ENCODE measurements around the gene CIZ1. TPM values are rescaled to one million over a fixed set of nuclear protein-coding genes. Genes with fewer than 3 reads are reported as not detected.
"Not testable (repeated sequence)": the region's sequence is repeated elsewhere in the genome, so short reads cannot be mapped to it uniquely, and the experiment has no call there.

CIZ1 gene
- total RNA-seq, 2 donors from 2014 or later: 88.9 to 103 TPM

DNA sequence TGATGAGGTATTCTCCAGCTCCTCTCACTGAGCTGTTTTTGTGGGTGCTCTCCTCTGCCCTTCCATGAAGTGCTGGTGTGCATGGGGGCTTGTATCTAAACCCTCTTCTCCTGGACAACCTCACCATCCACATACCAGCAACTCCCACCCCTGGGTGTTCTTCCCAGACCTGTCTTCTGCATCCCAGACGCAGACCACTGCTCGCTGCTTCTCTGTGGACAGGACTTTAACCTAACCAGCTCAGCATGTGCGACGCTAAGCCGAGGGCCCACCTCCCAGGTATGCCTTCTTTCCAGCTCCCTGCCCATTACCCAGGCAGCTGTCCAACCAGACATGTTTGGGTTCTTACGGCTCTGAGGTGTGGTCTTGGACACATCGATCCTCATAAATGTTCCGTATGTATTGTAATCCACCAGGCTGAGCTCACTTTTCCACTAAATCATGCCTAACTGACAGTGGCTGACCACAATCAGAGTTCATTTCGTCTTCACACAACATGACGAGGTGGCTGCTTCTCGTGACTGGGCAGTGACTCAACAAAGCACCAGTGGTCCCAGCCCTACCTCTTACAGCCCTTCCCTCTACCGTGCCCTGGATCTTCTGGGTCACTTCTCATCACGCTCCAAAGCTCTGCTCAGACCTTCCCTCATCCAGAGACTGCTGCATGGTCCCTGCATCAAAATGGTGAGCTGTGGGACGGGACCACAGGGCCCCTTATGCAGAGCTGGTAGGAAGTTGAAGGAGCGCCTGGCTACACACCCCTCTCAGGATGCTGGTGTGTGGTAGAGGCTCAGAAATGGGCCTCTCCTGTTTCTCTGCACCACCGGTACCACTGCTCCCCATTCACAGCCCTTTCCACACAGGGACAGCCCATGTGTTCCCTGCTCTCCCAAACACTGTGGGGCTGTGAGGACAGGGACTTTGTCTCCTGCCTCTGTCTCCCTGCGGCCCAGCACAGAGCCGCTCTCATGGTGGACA is 54.3 kb downstream of the CIZ1 start:
- ATAC-seq (no peak), DNase-seq (peak in 1 of 2 donors; percentile 10)
- intact Hi-C loops (cut with DNase I, micrococcal nuclease): no loop called here

DNA sequence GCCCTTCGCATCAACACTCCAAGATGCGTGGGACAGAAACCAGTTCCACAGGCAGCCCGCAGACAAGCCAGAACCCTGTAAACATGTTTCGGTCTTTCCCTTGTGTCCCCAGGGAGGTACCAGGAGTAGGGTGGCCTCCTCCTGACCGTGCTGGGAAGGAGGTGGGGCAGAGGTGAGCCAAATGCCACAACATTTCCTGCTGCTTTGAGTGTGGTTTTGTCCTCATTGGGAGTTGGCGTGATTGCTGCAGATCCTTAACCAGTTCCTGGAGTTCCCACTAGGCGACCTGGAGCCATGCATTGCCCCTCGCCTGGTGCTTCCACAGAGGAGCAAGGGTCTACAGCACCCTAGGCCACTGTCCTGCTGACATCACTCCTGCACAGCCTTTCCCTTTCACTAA is 55.8 kb downstream of the CIZ1 start:
- ATAC-seq; intact Hi-C loops (cut with DNase I, micrococcal nuclease): not testable (repeated sequence)
- peak in 1 of 2 donors; percentile 21 for DNase-seq

DNA sequence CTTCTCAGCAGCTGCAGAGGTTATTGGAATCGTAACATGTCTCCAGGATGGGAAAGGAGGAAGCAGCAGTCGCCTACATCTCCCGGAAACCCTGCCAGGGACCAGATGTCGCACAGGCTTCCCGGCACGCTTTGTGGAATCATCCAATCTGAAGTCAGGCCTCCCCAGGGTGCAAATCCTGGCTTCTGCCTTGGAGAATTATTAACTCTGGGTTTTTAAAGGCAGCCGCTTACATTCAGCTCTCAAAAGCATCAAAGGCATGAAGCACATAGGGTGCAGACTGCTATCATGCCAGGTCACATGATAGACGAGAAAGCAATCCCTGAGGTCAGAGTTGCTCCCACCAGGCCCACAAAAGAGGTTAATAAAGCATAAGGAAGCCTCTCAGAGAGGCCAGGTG is 59.2 kb downstream of the CIZ1 start:
- ATAC-seq; intact Hi-C loops (cut with DNase I, micrococcal nuclease): not testable (repeated sequence)
- peak; percentile 32 to 42 for DNase-seq

DNA sequence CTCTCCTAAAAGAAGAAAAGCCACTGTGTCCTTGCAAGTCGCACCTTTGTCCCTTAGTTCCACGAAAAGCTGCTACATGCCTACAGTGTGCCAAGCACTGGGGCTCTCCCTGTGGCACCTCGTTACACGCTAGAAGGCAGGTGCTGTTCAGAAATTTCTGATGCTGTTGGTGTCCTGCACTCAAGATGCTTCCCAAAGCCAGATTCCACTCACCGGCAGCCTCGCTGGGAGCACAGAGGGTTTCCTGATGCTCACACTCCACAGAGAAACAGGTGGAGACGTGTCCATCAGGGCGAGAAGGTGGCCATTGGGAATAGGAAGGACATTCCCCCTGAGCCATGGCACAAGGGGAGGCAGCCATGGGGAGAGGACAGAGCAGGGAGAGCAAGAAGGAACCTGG is 60.0 kb downstream of the CIZ1 start:
- intact Hi-C loops (cut with DNase I, micrococcal nuclease); ATAC-seq: not testable (repeated sequence)
- DNase-seq: peak; percentile 2 to 22

DNA sequence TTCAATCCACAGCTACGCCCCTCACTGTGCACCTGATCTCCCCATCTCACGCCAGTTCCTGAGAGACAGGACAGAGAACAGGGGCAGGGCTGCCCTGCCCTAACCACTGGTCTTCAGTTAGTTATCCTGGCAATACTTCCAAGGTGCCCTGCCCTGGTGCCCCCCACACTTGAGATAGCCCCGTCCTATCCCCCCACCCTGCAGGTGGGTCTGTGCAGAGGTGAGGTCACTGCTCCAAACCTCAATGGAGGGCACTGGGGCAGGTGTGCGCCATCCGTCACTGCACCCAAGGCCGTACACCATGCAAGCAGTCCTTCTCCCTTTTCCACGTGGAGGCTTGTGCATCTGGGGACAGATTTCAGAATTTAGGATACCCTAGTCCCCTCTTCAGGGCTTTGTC is 60.7 kb downstream of the CIZ1 start:
- DNase-seq: peak; percentile 8 to 23
- ATAC-seq; intact Hi-C loops (cut with DNase I, micrococcal nuclease): not testable (repeated sequence)

DNA sequence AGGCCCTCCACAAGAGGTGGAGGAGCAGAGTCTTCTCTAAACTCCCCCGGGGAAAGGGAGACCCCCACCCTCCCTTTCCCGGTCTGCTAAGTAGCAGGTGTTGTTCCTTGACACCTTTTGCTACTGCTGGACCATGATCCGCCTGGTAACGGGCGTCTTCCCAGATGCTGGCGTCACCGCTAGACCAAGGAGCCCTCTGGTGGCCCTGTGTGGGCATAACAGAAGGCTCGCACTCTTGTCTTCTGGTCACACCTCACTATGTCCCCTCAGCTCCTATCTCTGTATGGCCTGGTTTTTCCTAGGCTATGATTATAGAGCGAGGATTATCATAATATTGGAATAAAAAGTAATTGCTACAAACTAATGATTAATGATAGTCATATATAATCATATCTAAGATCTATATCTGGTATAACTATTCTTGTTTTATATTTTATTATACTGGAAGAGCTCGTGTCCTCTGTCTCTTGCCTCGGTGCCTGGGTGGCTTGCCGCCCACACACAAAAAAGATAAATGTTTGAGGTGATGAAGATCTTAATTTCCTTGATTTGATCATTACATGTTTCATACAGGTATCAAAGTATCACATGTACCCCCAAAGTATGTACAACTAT is 61.3 kb downstream of the CIZ1 start:
- intact Hi-C loops (cut with DNase I, micrococcal nuclease); ATAC-seq: not testable (repeated sequence)
- DNase-seq: peak; percentile 55 to 71

DNA sequence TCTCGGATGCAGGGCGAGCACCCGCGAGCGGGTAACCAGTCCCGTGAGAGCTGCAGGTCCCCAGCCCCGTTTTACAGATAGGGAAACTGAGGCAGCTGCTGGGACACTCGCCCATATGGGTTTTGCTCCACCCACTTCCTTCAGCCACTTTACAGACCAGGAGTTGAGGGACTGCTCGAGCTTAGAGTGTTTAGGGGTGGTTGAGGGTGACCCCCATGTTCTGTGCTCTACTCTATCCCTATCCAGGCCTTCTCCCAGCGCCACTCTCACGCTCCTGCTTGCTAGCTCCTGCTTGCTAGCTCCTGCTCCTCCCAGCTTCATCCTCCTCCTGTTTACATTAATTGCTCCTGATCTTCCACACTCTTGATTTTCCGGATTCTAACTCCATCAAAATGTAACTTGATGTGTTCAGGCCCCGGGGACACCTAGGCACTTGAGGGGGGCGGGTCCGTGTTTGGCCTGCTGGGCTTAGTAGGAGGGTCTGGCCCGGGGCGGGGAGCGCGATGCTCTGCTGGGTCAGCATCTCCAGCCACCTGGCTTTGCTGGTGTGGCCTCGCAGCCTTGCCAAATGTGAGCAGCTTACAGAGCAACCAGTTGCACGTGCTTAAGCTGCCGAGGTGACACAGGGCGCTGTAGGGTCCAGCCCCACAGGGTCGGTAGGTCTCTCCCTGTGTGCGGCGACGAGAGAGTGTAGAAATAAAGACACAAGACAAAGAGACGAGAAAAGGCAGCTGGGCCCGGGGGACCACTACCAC is 62.4 kb downstream of the CIZ1 start:
- DNase-seq (peak in 1 of 2 donors; percentile 35), ATAC-seq (no peak)
- intact Hi-C loops (cut with DNase I, micrococcal nuclease): no loop called here

DNA sequence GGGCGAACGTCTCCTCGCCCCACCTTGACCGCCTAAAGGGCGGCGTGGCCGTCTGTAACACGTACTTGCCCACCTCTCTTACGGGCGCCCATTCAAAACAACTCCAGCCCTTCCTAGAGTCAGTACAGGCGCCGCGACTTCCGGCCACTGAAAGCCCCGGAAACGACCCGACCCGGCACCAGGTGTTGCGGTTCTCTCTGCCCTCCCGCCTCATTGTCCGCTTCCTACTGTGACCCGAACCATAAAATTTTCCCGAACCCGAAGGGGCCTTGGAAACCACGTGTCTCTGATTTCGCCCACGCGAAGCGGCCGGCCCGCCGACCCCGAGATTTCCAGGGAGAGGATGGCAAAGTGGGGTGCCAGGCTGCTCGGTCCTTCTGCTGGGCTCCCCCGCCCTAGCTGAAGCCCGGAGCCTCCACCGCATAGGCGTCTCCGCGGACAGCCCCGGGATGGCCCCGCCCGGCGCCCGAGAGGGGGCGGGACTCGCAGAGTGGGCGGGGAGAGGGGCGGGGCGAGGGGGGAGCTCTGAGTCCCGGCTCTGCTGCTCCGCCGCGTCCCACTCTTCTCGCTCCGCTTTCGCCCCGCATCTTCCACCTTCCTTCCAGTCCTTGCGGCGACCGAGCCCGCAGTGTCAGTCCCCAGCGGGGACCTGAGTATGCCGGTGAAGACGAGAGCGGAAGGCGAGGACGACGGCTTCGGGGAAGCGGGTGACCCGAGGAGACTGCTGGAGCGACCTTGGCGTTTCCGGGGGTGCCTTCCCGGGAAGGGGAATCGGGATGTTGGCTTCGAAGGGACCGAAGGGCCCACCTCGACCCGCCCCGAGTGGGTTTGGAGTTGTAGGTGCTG is 63.2 kb downstream of the CIZ1 start:
- intact Hi-C loops (cut with DNase I, micrococcal nuclease): no loop called here
- ATAC-seq: peak; percentile 79
- peak; percentile 85 to 86 for DNase-seq

DNA sequence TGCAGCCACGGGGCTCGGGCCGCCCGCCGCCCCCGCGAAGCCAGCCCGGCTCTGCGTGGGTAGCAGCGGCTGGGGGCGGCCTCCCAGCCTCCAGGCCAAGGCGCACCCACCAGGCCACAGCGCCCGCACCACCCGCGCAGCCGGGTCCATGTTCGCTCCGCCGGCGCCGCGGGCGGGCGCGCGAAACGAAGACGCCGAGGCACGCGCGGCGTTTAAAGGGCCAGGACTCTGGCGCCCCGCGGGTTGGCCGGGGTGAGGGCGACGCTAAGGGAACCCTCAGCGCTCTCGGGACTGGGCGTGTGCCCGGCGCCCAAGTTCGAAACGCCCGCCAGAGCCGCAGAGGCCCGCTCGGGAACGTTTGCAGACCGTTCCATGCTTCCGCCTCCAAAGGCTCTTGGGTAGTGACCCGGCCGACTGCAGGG is 63.8 kb downstream of the CIZ1 start, which contains the start of gene PTGES2:
Gene PTGES2, minus strand, starts transcription at position 162 of the 422 bp plus-strand sequence. Its CDS starts 12 bp downstream, at position 150.
- intact Hi-C loops (cut with DNase I, micrococcal nuclease): no loop called here
- DNase-seq (peak; percentile 76 to 90), ATAC-seq (peak; percentile 73)

DNA sequence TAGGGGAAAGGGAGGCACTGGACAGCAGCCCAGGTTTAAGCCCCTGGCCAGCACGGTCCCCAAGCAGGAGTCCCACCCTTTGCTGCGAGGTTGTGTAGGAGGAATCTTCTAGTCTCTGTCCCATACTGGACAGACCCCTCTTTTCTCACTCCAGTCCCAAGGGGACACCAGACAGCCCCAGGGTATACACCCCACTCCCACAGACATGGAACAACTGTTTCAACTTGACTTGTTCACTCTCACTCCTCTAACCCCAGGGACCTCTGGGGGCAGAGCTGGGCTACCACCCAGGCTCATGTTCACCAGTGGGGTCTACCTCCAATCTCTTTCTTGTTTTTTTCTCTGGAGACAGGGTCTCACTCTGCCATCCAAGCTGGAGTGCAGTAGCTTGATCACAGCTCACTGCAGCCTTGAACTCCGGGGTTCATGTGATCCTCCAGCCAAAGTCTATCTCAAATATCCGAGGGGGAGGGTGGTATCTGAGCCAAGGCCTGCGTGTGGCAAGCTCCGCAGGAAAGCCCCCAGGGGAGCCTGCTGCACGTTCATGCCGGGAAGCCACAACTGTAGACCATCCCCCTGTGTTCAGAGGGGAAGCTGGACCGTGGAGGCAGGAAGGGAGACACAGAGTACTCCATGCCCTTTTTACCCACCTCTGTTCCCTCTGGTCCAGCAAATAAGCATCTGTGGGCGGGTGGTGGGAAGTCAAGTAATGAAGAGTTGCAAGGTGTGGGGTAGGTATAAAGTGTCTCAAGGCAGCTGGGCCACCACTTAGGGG is 65.6 kb downstream of the CIZ1 start:
- intact Hi-C loops (cut with DNase I, micrococcal nuclease): no loop called here
- no peak for ATAC-seq

DNA sequence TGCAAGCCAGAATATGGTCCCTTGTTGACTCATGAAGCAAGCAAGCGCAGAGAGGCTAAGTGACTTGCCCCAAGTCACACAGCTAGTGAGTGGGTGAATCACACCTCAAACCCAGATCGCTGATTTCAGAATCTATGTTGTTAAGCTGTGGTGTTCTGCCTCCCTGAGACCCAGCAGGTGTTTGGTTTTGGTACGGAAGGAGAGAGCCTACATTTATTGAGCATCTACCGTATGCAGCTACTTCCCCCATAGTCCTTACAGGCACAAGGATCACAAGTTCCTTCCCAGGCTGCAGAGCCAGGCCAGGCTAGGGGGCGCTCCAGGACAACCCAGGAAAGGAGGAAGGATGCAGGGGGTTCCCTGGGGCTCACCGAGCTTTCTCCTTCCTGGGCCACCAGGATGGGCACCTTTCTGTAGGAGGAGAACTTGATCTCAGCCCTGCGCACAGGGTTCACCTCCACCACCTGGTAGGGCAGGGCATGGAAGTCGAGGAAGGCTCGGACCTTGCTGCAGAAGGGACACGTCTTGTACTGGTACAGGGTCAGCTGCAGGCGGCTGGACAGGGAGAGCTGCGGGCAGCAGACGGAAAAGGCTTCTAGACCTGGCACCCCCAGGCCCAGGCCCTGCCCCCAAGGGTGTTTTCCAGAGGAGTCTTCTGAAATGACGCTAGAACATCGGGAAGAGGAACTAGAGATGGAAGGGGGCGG is 66.3 kb downstream of the CIZ1 start:
- ATAC-seq: no peak
- peak; percentile 83 to 88 for DNase-seq
- intact Hi-C loops (cut with DNase I, micrococcal nuclease): no loop called here

More for the DNA sequence above, 65.6 kb downstream of the CIZ1 start:
- peak; percentile 10 to 24 for DNase-seq

DNA sequence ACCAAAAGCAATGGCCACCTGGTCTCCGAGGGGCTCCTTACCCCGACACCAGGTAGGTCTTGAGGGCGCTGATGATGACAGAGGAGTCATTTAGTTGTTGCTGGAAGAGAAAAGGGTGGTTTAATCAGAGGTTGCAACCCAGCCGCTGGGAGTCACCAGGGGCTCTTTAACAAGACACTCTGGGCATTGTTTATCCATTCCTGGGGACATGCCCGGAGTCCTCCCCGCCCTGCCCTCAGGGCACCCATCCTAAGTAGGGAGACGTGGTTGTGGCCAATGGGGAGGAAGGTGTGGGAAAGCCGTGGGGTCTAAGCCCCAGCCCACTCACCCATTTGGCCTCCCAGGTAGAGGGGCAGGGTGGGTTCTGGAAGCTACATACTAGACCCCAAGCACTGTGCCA is 66.9 kb downstream of the CIZ1 start:
- DNase-seq: no peak
- ATAC-seq: no peak
- intact Hi-C loops (cut with DNase I, micrococcal nuclease): no loop called here

DNA sequence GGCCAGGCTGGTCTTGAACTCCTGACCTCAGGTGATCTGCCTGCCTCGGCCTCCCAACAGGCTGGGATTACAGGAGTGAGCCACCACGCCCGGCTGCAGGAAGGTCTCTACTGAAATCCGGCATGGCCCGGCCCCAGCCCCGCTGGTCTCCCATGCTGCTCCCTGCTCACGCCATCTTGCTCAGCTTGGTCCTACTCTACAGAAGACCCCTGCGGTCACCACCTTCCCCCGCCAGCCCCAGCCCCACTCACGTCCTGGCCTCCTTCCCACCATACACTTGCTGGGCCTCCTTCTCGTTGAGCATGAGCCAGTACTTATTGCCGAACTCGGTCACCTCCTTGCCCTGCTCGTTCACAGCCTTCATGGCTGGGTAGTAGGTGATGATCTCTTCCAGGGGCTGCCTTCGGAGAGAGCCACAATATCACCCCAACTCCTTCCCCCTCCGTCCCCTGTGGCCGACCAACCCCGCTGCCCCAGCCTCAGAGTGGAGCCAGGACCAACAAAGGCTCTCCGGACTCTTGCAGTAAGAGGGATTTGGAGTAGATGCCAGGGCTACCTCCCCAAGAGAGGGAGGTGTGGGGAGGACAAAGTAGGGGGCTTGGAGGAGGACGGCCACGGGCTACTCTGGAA is 67.8 kb downstream of the CIZ1 start:
- no peak for ATAC-seq
- intact Hi-C loops (cut with DNase I, micrococcal nuclease): no loop called here
- peak in 1 of 2 donors; percentile 22 for DNase-seq

DNA sequence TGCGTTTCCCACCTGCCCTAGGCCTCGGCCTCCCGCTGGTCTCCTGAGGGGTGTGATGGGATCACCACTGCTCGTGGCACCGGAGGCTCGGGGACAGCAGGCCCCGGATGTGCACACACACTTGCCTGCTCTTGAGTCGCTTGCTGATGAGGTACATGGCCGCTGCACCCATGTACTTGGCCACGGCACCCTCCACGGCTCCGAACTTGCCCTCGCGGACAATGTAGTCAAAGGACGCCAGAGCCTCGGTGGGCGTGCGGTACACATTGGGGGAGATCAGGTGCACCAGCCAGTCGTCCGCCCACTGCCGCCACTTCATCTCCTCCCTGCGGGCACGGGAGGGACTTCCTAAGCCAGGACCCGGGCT is 68.6 kb downstream of the CIZ1 start:
- ATAC-seq (no peak), DNase-seq (peak in 1 of 2 donors; percentile 23)
- intact Hi-C loops (cut with DNase I, micrococcal nuclease): no loop called here

DNA sequence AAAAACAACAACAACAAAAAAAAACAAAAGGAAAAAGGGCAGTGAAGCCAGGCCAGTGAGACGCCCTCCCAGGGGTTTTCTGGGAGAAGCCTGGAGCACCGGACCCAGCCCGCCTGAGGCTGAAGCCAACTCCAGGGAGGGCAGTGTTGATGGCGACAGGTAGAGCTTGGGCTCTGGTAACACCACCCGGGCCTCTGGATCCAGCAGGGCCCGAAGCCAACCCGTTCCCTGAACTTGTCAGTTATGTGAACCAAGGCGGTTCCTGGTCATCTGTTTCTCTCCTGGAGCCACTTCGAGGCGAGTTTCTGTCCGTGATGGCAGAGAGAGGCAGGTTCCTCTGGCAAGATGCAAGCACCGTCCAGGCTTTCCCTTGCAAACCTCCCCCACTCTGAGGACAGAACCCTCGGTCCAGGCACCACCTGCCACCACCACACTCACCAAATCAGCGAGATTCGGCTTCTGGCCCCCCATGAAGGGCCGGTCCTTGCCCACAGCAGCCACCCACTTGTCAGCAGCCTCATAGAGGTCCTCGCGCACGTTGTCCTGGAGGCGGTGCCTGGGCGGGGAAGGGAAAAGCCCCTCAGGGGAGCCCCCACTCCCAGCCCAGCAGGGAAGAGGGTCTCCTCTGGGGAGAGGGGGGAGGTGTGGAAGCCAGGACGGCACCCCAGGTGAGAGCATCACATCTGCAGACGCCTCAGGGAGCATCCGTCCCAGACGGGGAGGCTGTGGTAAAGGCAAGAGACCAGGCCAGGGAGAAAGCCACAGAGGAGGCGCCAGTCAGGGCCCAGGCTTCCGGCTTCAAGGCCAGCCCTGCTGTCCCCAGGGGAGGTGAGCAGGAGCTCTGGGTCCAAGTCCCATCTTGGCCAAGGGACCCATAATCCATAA is 69.2 kb downstream of the CIZ1 start:
- intact Hi-C loops (cut with DNase I, micrococcal nuclease): no loop called here
- DNase-seq: peak; percentile 9 to 24
- ATAC-seq: no peak

DNA sequence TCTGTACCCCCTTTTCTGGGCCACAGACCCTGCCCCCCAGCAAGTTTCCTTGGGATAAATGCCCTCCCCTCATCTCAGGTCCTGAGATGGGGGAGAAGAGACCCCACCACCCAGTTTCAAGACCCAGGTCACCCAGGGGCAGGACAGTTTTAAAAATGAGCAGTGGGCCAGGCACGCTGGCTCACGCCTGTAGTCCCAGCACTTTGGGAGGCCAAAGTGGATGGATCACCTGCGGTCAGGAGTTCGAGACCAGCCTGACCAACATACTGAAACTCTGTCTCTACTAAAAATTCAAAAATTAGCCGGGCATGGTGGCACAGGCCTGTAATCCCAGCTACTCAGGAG is 69.9 kb downstream of the CIZ1 start:
- ATAC-seq (no peak), DNase-seq (peak; percentile 1 to 19)
- intact Hi-C loops (cut with DNase I, micrococcal nuclease): no loop called here

Measured in left colon (tissue), 2 donors.